ENCODE measurements around the gene SLC1A1.

SLC1A1 gene

GRCh38 chr9:4617752-4618151 lies 127.5 kb downstream of the SLC1A1 start:
- ATAC-seq, result no peak
- TF ChIP-seq SNAI2 (CRISPR knock-in tag; IDR thresholded peaks at IDR 0.05) (no peak), PATZ1 (CRISPR knock-in tag; IDR thresholded peaks at IDR 0.05; ENCODE audit: borderline replicate concordance) (no peak), ZFP30 (CRISPR knock-in tag; IDR thresholded peaks at IDR 0.05) (no peak), CSDC2 (CRISPR knock-in tag; IDR thresholded peaks at IDR 0.05) (no peak), ZFP3 (CRISPR knock-in tag; IDR thresholded peaks at IDR 0.05) (no peak), ZC3H10 (CRISPR knock-in tag; IDR thresholded peaks at IDR 0.05) (no peak), TSHZ2 (CRISPR knock-in tag; IDR thresholded peaks at IDR 0.05) (no peak), GLIS3 (CRISPR knock-in tag; IDR thresholded peaks at IDR 0.05) (no peak), BACH2 (CRISPR knock-in tag; IDR thresholded peaks at IDR 0.05; ENCODE audit: borderline replicate concordance) (no peak), TOX (CRISPR knock-in tag; IDR thresholded peaks at IDR 0.05; ENCODE audit: borderline replicate concordance) (no peak), ISL1 (CRISPR knock-in tag; IDR thresholded peaks at IDR 0.05) (no peak), RARB (CRISPR knock-in tag; IDR thresholded peaks at IDR 0.05) (no peak), POU6F1 (CRISPR knock-in tag; IDR thresholded peaks at IDR 0.05; ENCODE audit: borderline replicate concordance, low read depth) (no peak), CREB5 (CRISPR knock-in tag; IDR thresholded peaks at IDR 0.05; ENCODE audit: low read depth) (no peak), PPARA (CRISPR knock-in tag; IDR thresholded peaks at IDR 0.05; ENCODE audit: borderline replicate concordance) (no peak), ZNF565 (CRISPR knock-in tag; conservative IDR thresholded peaks at IDR 0.05; ENCODE audit: low read depth) (no peak), OSR1 (CRISPR knock-in tag; IDR thresholded peaks at IDR 0.05) (no peak), ZNF70 (CRISPR knock-in tag; IDR thresholded peaks at IDR 0.05) (no peak), ARNTL (CRISPR knock-in tag; IDR thresholded peaks at IDR 0.05; ENCODE audit: borderline replicate concordance, low read depth) (no peak), ESRRG (CRISPR knock-in tag; IDR thresholded peaks at IDR 0.05) (no peak)

- no peak for TF ChIP-seq ZNF565 (CRISPR knock-in tag; conservative IDR thresholded peaks at IDR 0.05; ENCODE audit: low read depth)
- no peak for TF ChIP-seq ZFP3 (CRISPR knock-in tag; IDR thresholded peaks at IDR 0.05)
- TF ChIP-seq ARNTL (CRISPR knock-in tag; IDR thresholded peaks at IDR 0.05; ENCODE audit: borderline replicate concordance, low read depth), result no peak
- no peak for TF ChIP-seq TCF4 (CRISPR knock-in tag; IDR thresholded peaks at IDR 0.05; ENCODE audit: borderline replicate concordance)
- no peak for TF ChIP-seq GLIS3 (CRISPR knock-in tag; IDR thresholded peaks at IDR 0.05)
- no peak for TF ChIP-seq OSR1 (CRISPR knock-in tag; IDR thresholded peaks at IDR 0.05)
- TF ChIP-seq PATZ1 (CRISPR knock-in tag; IDR thresholded peaks at IDR 0.05; ENCODE audit: borderline replicate concordance), result no peak
- TF ChIP-seq ZFP30 (CRISPR knock-in tag; IDR thresholded peaks at IDR 0.05), result no peak
- TF ChIP-seq CSDC2 (CRISPR knock-in tag; IDR thresholded peaks at IDR 0.05), result no peak
- ATAC-seq, result no peak
Measured at GRCh38 chr9:4618700-4619099, 128.4 kb downstream of the SLC1A1 start.

Measured in SK-N-SH treated with all-trans-retinoic acid at 6 μM for 48 hours (cell line).